Hematopoietic multipotent progenitor cell treated with erythropoietin and hydrocortisone succinate and interleukin-3 and kit ligand, for 4 days (in vitro differentiated cells): ENCODE data around the gene TEKTIP1.

Source experiments
- DNase-seq: peaks from one replicate; pipeline ENCODE4 v3.0.0-alpha.2; 2015

TEKTIP1 gene

DNA sequence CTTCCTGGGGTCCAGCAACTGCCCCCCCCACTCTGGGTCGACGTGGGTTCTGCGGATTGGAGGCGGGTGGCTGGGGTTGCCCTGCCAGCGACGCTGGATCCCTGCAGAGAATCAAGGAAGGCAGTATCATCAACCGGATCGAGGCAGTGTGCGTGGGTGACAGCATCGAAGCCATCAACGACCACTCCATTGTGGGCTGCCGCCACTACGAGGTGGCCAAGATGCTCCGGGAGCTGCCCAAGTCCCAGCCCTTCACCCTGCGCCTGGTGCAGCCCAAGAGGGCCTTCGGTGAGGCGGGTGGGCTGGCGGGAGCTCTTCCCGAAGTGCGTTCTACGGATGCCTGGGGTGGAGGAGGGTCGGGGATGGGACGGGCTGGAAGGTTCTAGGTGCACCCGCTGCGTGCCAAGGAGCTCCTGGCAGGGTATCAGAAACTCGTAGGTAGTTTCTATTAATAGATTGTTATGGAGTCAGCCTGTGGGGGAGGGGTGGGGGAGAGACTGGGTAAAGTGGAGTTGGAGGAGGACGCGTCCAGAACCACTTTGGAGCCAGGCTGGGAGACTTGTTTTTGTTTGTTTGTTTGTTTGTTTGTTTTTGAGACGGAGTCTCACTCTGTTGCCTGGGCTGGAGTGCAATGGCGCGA lies 47.9 kb downstream of the TEKTIP1 start:
- DNase-seq, result no peak

- no peak for DNase-seq
Observed at GRCh38 chr19:3589439-3589838, 50.5 kb downstream of the TEKTIP1 start.

GRCh38 chr19:3589949-3590348 lies 51.0 kb downstream of the TEKTIP1 start:
- no peak for DNase-seq

- no peak for DNase-seq
Observed at GRCh38 chr19:3590991-3591659, 52.2 kb downstream of the TEKTIP1 start.

- DNase-seq, result no peak
Observed at GRCh38 chr19:3591876-3592613, 53.1 kb downstream of the TEKTIP1 start.

- DNase-seq, result no peak
Observed at GRCh38 chr19:3593156-3593555, 54.2 kb downstream of the TEKTIP1 start.
